HG02798 (cell line): ENCODE results near the gene CHDH.

Experiments
- ATAC-seq: cut with Tn5 transposase; IDR thresholded peaks from one replicate; pipeline ENCODE4 v1.9.1; 2021; ENCODE audit warnings: mild to moderate bottlenecking; ENCODE audit not compliant: unreplicated experiment, poor library complexity

The CHDH gene

DNA sequence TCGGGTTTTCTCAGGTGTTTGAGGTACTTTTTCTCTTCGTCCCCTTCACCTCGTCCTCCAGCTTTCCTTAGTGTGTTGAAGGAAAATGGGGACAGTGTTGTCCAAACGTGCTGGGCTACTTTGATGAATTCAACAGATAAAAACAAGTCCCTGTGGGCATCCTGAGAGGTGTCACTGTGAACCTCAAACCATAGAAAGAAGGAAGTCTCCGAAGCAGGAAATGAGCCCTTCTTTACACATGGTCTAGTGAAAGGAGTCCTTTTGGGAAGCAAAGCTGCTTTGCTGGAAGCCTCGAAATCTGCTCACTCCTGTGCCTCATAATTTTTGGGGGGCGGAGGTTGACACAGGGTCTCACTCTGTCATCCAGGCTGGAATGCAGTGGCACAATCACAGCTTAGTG is 10.7 kb upstream of the CHDH start:
- no peak for ATAC-seq

DNA sequence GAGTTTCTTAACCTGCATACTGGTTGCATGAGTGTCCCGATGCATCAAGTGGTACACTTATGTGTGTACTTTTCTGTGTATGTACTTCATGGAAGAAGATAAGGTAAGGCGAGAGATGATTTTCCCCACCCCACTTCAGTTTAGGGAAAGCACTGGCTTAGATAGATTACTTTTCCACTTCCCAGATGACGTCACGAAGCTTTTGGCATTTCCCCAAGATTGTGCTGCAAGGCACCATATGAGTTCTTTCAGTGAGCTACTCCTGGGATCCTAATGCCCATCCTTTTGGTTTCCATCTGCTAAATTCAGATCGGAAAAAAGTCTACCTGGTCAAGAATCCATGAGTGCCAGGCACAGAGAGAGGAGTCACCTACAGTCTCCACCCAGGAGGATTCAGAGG is 4.7 kb upstream of the CHDH start:
- no peak for ATAC-seq

DNA sequence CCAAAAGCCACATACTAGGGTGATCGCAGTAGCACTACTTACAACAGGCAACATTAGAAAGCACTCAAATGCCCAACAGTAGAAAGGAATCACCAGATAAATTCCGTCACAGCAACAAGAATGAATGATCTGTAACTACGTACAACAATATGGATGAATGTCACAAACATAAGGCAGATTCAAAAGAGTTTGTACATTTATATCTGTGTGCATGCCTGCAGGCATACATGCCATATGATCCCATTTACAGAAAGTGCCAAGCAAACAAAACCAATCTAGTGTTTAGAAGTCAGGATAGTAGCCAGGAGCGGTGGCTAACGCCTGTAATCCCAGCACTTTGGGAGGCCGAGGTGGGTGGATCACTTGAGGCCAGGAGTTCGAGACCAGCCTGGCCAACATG is 3.7 kb upstream of the CHDH start:
- ATAC-seq = no peak

DNA sequence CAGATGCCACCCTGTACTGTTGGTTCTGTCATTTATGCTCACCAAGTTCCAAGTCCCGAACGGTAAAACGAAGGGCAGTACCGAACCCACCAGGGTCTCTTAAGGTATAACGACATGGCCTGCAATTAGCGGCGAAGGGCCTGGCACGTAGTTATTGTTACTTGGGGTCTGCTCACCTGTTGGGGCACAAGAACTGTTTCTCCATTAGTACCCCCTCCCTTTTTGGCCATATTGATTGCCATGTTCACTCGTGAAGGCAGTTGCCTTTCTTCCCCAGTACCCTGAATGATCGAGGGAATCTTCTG is 584 bp upstream of the CHDH start:
- ATAC-seq = no peak

DNA sequence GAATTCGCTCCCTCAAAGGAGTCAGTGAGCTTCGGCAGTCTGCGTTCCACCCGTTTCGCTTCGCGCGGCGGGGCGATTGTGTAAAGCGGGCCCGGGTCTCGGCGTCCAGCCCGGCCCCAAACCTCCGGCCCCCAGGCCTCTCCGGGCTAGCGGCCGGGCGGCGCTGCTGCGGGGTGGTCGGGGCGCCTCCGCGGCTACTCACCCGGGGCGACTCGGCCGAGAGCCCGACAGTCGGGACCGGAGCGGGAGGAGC is 412 bp downstream of the CHDH start:
- ATAC-seq = no peak

DNA sequence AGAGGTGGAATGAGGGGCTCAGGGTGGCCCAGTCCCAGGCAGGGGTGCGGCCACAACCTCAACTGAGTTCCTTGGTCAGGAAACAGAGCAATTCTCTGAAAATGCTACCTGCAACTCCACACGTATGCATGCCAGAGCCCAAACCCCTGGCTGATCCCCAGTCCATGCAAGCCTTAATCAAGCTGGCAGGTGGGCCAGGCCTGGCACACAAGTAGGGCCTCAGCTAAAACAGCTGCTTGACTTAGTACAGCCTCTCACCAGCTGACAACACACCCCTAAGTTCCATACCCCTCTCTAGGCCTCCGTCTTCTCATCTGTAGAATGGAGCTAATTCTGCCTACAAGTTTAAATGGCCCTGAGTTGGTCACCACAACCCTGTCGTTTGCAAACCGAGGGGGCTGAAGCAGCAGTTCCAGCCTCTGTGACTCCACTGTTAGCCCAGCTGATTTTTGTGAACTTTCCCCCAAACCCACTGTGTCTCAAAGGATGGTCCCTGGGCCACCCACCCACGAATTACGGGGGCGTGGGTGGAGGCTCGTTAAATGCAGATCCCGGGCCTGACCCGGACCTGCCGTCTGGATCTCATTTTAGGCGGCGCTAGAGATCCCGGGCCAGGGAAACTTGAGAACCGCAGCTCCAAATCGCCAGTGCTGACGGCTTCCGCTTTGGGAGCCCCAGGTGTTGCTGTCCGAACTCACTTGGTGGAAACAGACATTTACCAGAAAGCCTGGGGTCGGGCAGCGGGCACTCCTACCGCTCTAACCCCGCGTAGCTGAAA is 927 bp downstream of the CHDH start:
- peak; percentile 13 for ATAC-seq

DNA sequence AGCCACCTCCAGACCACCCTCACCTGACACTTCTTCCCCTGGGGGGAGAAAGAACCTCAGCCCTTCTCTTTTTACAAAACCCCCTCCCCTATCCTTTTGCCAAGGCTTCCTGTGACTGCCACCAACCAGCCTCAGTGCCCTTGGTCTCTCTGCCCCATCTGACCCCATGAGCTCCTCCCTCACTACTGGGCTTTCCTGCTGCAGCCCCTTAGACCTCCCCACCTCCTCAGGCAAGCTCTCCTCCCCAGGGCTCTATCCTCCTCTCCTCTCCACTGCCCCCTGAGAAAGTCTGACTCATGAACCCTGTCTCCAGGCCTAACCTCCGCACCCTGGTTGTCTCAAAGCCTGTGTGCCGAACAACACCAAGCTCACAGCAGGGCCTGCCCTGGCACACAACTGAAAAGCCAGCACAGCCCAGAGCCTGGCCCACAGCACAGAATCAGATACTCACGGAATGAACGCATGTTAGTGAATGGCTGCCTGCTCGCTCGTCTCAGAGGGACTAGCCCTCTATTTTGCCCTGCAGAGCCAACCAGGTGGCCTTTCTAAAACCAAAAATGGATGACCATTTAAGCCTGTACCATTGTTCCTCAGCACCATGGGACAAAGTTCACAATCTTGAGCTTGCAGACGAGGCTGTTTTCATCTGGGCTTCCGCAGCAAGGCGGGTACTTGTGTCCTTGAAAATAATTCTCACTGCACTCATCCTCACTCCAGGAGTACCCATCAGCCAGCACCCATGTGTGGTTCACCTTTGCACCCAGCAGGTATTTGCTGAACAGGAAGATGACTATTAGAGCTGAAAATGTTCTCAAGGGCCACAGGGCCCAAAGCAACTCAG is 1.7 kb downstream of the CHDH start:
- no peak for ATAC-seq

DNA sequence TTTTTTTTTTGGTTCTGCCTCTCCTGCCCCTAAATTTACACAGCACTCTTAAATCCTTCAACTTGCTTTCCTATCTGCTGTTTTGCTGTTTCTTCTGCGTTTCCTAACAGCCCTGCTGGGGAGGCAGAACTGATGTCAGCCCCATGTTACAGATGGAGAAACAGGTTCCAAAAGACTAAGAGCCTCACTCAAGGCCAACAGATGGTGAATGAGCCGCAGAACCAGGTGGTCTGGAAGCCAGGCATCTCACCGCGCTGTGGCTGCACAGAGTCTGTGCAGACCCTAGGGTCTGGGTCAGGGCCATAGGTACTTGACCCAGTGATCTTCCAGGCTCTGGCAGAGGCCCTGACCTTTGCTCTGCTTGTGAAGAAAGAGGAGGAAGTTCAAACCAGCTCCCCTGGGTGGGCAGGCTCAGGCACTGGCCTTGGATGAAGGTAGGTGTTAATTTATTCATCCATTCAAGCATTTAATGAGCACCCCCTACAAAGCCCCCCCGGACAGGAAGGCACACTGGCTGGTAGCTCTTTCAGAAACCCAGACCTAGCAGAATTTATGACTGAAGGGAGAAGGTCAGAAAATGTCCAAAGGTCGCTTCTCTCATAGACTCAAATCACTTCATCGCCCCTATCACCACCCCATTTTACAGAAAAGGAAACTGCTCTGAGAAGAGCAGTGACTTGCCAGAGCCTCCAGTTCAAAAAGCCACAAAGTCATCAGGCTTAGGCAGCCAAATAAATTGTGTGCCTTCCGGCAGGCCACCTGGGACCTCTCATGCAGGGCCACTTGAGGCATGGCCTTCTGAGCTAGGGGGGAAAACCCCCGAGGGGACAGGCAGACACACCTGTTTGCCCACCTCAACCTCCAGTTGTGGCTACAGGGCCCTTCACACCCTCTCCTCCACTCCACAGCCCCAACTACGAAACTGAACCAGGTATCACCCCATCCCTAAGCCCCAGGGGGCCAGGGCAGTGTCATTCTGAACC is 2.7 kb downstream of the CHDH start:
- peak; percentile 47 for ATAC-seq

DNA sequence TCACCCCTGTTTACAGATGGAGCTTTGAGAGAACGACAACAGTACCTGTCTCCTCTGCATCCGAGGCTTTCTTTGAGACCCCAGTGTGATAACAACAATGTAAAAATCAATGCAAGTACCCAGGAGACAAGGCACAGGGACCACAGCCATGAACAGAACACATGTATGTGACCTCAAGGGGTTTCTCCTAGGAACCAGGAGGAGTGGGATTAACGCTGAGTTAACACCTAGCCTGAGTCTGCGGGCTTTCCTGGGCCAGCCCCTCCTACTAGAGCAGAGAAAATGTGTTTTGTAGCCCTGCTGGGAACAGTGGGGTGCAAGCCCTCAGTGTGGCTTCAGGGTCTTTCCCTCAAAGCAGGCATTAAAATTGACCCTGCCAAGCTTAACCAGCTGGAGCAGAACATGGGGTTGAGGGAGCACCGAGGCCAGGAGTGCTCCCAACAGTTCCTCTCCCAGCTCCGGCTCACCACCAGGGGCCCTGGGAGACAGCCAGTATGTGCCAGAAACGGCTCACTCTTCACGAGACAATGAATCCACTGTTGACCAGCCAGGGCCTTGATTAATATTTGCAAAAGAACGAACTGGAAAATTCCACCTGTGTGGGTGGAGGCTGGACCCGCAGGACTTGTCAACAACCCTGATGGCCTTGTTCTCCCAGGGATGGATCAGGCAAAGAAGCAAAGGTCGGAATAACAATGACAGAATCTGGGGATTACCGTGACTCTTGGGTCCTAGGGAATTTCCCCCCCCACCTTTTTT is 3.6 kb downstream of the CHDH start:
- ATAC-seq = no peak

DNA sequence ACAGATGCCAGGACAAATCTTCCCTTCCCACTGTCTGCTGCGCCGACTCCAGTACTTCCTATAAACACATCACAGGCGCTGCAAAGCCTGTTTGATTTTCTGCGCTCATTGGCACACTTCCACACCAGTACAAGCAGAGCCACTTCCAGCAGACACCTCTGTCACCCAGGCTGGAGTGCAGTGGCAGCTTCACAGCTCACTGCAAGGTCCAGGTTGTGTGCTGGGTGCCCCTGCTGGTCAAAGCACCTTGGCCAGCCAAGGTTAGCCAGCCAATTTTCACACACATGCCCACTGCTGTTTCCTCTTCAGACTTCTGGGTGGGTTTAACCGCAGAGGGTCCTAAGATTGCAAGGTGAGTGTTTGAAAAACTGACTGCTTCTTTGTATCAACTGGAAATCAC is 4.9 kb downstream of the CHDH start:
- no peak for ATAC-seq

DNA sequence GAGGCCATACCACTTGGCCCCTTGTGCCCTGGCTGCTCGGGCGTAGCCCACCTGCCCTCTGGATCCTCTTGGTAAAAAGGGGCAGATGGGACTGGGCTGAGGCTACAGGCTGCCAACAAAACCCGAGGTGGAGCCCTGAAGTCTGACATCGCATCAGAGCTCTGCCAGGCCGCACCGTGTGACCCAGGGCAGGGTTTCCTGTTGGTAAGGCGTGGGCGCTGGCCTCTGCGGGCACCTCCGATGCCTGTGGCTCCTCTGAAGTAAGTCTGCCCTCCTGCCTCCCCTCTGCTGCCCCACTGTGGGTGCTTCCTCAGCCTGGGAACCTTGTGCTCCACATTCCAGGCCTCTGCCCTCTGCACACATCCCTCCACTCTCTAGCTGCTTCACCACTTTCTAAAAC is 8.9 kb downstream of the CHDH start:
- ATAC-seq = no peak

DNA sequence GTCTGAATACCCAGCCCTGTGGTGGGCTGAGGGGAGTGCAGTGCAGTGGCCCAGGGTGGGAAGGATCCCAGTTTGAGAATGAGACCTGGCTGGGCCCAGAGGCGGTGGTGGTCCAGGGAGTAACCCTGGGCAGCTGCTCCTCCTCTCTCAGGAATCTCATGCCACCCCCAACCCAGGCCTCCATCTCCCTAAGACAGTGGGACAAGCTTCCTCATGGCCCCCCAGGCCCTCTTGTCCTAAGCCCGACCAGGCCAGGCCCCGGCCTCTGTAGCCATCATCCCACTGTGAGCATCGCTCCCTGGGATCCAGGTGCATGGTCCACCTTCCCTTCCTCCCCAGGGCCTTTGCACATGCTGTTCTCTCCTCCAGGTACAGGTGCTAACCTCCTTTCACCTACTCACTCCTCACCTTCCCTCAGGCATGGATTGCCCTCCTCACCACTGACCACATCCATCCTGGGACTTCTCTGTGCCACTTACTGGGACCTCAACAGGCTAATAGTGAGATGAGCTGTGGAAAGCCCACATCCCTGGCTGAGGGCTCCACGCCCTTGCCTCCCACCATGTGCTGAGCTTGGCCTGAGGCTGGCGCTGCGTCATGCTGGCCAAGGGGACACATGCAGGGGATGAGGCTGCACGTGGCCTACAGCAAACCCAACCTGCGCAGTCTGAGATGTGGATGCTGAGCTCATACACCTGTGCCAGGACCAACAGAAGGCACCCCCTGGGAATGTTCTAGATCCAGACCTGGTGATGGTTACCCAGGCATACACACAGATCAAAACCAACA is 9.9 kb downstream of the CHDH start:
- no peak for ATAC-seq

DNA sequence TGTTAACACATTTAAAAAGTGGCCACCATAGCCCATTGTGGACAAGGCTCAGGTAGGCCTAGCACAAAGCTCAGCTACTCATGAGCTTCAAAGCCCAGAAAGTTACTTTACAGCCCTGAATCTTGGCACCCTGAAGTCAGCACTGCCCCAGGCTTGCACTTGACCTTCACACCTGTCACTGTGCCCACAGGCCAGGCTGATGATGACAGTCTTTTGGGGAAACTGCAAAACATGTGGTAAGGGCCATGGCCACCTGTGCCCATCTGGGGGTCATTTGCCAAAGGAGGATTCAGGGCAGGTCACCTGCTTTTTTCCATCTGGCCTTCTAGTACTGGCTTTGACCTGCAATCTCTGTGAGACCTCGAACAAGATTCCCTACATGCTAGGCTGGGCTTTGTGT is 11.0 kb downstream of the CHDH start:
- no peak for ATAC-seq

DNA sequence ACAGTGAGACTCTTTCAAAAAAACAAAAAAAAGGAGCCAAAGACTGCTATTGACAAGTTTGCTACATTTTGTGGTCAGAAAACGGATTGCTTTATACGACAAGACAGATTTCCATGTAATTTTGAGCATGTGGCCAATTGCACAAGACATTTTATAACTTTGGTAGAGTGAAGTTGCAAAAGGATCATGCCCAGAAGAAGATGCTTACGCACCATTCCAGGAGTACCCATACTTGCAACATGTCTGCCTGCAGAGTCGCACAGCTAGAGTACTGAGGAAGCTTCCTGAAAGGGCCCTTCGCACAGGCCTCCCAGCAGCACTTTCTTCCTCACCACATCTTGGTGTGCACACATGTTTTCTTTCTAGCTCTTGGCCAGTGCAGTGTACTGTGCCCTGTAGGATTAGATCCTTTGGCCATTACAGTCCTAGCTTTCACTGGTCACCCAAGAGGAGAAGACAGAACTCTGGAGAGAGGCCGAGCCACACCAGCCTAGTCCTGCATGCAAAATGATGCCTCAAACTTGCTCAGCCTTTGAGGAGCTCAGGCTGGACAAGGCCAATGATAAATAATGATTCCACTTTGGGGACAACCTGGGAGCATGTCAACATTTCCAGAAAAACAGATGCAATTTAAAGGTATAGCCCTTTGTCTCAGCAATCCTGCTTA is 11.7 kb downstream of the CHDH start:
- ATAC-seq = no peak

DNA sequence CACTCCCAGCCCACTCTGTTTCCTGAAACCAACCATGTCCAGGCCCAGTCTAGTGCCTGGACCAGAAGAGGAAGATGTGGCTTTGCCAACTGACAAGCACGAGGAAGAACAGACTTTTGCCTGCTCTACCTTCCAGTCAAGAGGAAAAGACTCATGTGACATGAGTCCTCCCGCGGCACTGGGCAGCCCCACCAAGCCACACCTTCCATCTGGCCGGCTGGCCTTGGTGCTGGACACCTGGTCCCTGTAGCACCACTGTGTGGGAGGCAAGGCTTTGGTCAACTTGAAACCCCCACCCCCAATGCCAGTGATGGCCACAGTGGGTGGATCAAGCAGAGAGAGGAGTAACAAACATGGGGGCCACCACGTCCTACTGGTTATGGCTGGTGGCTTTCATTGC is 12.5 kb downstream of the CHDH start:
- ATAC-seq = no peak

DNA sequence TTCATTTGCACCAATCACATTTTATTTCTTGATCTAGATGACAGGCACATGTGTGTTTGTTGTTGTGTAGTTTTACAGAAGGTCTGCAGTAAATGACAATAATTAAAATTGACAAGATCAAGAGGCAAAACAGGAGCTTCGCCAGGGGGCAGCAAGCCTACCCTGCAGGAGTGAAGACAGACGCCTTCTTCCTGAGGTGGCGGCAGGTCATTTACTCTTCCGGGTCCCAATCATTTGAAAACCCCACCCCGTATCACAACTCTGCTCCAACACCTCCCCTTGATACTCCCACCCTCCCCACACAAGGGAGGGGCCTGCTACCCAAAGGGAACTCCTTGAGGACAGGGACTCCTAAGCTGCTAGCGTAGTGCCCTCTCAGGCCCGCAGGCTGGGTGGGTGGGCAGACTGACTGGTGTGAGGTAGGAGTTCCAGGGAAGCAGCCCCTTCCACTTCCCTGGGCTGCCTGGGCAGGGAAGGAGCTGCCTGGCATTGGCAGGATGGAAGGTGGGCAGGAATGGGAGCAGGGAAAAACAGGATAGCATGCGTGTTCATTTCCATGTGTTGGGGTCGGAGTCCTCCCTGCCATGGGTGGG is 13.1 kb downstream of the CHDH start:
- no peak for ATAC-seq

DNA sequence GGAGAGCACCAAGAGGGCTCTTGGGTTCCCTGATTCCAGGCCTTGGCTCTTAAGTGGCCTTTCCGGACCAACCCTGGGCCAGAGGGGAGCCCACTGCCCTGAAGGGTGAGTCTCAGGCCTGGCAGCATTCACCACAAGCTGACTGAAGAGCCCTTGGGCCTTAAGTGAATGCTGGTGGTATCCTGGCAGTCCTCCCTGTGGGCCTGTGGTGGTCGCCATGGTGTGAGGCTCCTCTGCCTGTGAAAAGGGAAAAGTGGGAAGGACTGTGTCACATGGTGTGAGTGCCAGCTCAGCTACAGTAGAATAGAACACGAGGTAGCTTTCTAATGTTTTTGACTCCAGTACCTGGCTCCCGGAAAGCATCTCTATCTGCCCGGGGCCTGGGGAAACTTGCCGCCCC is 15.3 kb downstream of the CHDH start:
- ATAC-seq = no peak

DNA sequence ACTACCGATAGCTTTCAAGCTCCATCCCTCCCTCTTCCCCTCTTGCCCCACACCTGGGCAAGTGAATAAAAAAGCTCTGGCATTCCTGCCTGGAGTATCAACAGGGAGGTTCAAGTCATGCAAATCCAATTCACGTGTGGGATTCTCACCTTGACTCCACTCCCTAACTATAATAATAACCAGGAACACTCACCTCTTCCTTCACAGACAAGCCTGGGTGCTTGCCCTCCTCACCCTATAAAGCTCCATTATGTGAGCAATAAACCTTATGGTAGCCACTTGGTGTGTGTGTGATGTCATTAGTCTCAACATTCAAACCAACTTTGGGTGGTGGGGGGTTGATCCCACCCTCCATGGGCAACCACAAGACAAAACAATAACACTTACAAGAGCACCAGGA is 16.6 kb downstream of the CHDH start:
- no peak for ATAC-seq

DNA sequence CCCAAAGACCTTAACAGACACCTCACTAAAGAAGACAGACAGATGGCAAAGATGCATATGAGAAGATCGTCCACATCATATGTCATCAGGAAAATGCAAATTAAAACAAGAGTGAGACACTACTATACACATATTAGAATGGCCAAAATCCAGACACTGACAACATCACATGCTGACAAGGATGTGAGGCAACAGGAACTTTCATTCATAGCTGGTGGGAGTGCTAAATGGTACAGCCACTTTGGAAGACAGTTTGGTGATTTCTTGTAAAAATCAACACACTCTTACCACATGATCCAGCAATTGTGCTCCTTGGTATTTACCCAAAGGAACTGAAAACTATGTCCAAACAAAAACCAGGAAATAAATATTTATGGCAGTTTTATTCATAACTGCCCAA is 17.6 kb downstream of the CHDH start:
- ATAC-seq = no peak
